Activated CD8-positive, alpha-beta T cell treated with anti-CD3 and anti-CD28 coated beads for 36 hours (primary cell): ENCODE results near the gene ADORA2A. TPM values are rescaled to one million over a fixed set of nuclear protein-coding genes. Genes with fewer than 3 reads are reported as not detected.

Source experiments
- ATAC-seq: fragments of 200-7000 bp; cut with Tn5 transposase; one replicate; pipeline ENCODE4 v1.10.0; 2021; ENCODE audit warnings: mild to moderate bottlenecking, moderate library complexity
- CTCF ChIA-PET: fragments of 350-600 bp; sonication (Branson Sonifier 250); formaldehyde crosslinking; loops from one replicate; lab custom pipeline; 2021; ENCODE audit warnings: antibody characterized with exemption; lab: Charles Lee
- POLR2A ChIA-PET: fragments of 350-600 bp; sonication (Branson Sonifier 250); formaldehyde crosslinking; loops from one replicate; lab custom pipeline; 2021; ENCODE audit warnings: antibody characterized with exemption; lab: Charles Lee
- DNase-seq: peaks from one replicate; pipeline ENCODE4 v3.0.0-alpha.2; 2020
- H3K27ac Mint-ChIP-seq: one replicate; pipeline ENCODE4 v1.8.0; 2021; ENCODE audit warnings: mild to moderate bottlenecking, mixed read lengths
- H3K27me3 Mint-ChIP-seq: one replicate; pipeline ENCODE4 v1.8.0; 2021; ENCODE audit warnings: mixed read lengths
- H3K36me3 Mint-ChIP-seq: one replicate; pipeline ENCODE4 v1.8.0; 2021; ENCODE audit warnings: low read depth, mixed read lengths
- H3K4me1 Mint-ChIP-seq: one replicate; pipeline ENCODE4 v1.8.0; 2021; ENCODE audit warnings: low read depth, mixed read lengths
- H3K4me3 Mint-ChIP-seq: one replicate; pipeline ENCODE4 v1.8.0; 2021; ENCODE audit warnings: mild to moderate bottlenecking, moderate library complexity, mixed read lengths
- H3K9me3 Mint-ChIP-seq: one replicate; pipeline ENCODE4 v1.8.0; 2021; ENCODE audit warnings: mixed read lengths
- CTCF ChIP-seq: fragments of 200-600 bp; IDR thresholded peaks from one replicate; pipeline ENCODE4 v1.8.0; 2022; ENCODE audit warnings: antibody characterized with exemption, mild to moderate bottlenecking
- intact Hi-C: fragments of 100-400 bp; cut with micrococcal nuclease; formaldehyde crosslinking; loops from one replicate; pipeline ENCODE4 v1.10.0; 2022
- total RNA-seq, 2 experiments: library from RNA; stranded (reverse); gene quantifications; one replicate each; pipeline ENCODE4 v1.2.3, GENCODE V29; 2021

The ADORA2A gene
- total RNA-seq, 2 experiments from 2014 or later: 41.4 to 42.9 TPM

- ChIA-PET POLR2A (interaction anchor here (0.9 kb wide), 1 partner anchor 9 kb away, joined by 4 read pairs; no protein-coding TSS in a partner anchor), CTCF (interaction anchor here (1.0 to 1.7 kb wide), 6 partner anchors 12 to 121 kb away, joined by 3 to 6 read pairs (median 4); no protein-coding TSS in a partner anchor)
- peaks cover 30% of the 10 kb centered on the region for H3K36me3 Mint-ChIP-seq
- peaks cover 48% of the 10 kb centered on the region for H3K4me1 Mint-ChIP-seq
- ATAC-seq: no peak
- intact Hi-C loops: no loop called here
- H3K9me3 Mint-ChIP-seq: no peaks in the 10 kb centered on the region
- H3K4me3 Mint-ChIP-seq: no peak overlapping the region
- H3K27ac Mint-ChIP-seq: no peak overlapping the region
- TF ChIP-seq CTCF: no peak
- no peaks in the 10 kb centered on the region for H3K27me3 Mint-ChIP-seq
- no peak for DNase-seq
These were observed 18.8 kb upstream of the ADORA2A start for GRCh38 chr22:24408630-24409029.

DNA sequence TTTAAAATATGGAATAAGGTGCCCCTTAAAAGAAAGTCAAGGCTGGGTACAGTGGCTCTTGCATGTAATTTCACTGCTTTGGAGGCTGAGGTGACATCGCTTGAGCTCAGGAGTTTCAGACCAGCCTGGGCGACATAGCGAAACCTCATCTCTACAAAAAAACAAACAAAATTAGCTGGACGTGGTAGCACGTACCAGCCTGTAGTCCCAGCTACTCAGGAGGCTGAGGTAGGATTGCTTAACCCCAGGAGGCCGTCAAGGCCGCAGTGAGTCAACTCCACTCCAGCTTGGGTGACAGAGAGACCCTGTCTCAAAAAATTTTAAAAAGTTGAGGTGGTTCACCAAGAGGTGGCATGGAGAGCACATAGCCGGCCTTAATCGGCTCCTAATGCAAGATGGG, 17.7 kb upstream of the ADORA2A start:
- ChIA-PET POLR2A (interaction anchor here (0.9 kb wide), 1 partner anchor 138 kb away, joined by 3 read pairs; no protein-coding TSS in a partner anchor), CTCF (interaction anchor here (1.0 to 1.7 kb wide), 9 partner anchors 11 to 120 kb away, joined by 3 to 6 read pairs (median 3); partner anchors contain the start of gene ADORA2A)
- ATAC-seq: no peak
- Mint-ChIP-seq H3K27me3 (no peaks in the 10 kb centered on the region), H3K36me3 (peaks cover 22% of the 10 kb centered on the region), H3K4me3 (no peak overlapping the region), H3K9me3 (no peaks in the 10 kb centered on the region), H3K27ac (peak overlapping the region; percentile 77), H3K4me1 (peaks cover 48% of the 10 kb centered on the region)
- no peak for DNase-seq
- intact Hi-C loops: no loop called here
- TF ChIP-seq CTCF: no peak

DNA sequence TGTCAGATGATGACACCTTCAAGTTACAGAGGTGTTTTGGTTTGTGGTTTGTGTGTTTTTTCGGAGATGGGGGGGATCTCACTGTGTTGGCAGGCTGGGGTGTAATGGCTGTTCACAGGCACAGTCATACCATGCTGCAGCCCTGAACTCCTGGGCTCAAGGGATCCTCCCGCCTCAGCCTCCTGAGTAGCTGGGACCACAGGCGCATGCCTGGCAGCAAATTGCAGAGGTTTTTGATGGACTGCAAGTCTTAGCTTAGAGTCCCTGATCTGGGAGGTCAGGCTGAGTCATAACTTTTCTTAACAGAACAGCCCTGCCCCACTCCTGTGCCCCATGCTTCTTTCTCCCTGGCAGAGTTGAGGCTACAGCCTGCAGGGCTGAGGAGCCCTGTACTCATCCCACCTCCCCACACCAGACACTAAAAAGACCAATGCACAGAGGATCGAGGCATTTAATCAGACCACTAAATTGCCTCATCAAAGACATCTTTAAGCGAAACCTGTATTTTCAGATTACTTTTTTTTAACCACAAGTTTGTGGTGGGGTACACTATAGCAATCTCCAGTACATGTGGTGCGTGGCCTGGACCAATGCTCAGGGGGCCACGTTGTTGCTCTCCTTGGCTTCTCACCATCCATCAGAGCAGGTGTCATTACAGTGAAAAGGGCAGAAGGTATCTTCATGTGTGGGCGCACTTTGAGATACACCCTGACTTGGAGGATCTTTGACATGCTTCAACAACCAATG, 17.1 kb upstream of the ADORA2A start:
- POLR2A ChIA-PET: interaction anchor here (0.9 kb wide), 1 partner anchor 139 kb away, joined by 3 read pairs; no protein-coding TSS in a partner anchor

GRCh38 chr22:24411256-24412004, 16.0 kb upstream of the ADORA2A start:
- TF ChIP-seq CTCF: no peak
- intact Hi-C loops: no loop called here
- Mint-ChIP-seq H3K27me3 (no peaks in the 10 kb centered on the region), H3K9me3 (no peaks in the 10 kb centered on the region), H3K27ac (peak overlapping the region; percentile 30), H3K36me3 (peaks cover 18% of the 10 kb centered on the region), H3K4me3 (no peak overlapping the region), H3K4me1 (peaks cover 42% of the 10 kb centered on the region)
- POLR2A ChIA-PET: interaction anchor here (0.9 kb wide), 1 partner anchor 16 kb away, joined by 3 read pairs; no protein-coding TSS in a partner anchor
- CTCF ChIA-PET: interaction anchor here (2.1 kb wide), 1 partner anchor 12 kb away, joined by 8 read pairs; no protein-coding TSS in a partner anchor
- no peak for DNase-seq
- ATAC-seq: no peak

More for the DNA sequence above, 17.1 kb upstream of the ADORA2A start:
- Mint-ChIP-seq H3K27ac (peak overlapping the region; percentile 77), H3K36me3 (peaks cover 18% of the 10 kb centered on the region), H3K9me3 (no peaks in the 10 kb centered on the region), H3K4me1 (peaks cover 48% of the 10 kb centered on the region), H3K4me3 (no peak overlapping the region), H3K27me3 (no peaks in the 10 kb centered on the region)
- ATAC-seq (peak; percentile 83), DNase-seq (peak; percentile 71)
- TF ChIP-seq CTCF: no peak
- intact Hi-C loops: no loop called here
- CTCF ChIA-PET: interaction anchor here (1.1 to 1.7 kb wide), 7 partner anchors 10 to 117 kb away, joined by 3 to 6 read pairs (median 3); partner anchors contain the start of gene ADORA2A
